Measurements from ENCODE around the gene PACSIN1.

The PACSIN1 gene

GRCh38 chr6:34519971-34520644 lies 54.2 kb downstream of the PACSIN1 start:
- no peak for DNase-seq (ENCODE audit: extremely low read depth, low read depth)
- TF ChIP-seq, protein P1, sequence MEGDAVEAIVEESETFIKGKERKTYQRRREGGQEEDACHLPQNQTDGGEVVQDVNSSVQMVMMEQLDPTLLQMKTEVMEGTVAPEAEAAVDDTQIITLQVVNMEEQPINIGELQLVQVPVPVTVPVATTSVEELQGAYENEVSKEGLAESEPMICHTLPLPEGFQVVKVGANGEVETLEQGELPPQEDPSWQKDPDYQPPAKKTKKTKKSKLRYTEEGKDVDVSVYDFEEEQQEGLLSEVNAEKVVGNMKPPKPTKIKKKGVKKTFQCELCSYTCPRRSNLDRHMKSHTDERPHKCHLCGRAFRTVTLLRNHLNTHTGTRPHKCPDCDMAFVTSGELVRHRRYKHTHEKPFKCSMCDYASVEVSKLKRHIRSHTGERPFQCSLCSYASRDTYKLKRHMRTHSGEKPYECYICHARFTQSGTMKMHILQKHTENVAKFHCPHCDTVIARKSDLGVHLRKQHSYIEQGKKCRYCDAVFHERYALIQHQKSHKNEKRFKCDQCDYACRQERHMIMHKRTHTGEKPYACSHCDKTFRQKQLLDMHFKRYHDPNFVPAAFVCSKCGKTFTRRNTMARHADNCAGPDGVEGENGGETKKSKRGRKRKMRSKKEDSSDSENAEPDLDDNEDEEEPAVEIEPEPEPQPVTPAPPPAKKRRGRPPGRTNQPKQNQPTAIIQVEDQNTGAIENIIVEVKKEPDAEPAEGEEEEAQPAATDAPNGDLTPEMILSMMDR (IDR thresholded peaks at IDR 0.05; ENCODE audit: low read depth, low read length) = no peak

DNA sequence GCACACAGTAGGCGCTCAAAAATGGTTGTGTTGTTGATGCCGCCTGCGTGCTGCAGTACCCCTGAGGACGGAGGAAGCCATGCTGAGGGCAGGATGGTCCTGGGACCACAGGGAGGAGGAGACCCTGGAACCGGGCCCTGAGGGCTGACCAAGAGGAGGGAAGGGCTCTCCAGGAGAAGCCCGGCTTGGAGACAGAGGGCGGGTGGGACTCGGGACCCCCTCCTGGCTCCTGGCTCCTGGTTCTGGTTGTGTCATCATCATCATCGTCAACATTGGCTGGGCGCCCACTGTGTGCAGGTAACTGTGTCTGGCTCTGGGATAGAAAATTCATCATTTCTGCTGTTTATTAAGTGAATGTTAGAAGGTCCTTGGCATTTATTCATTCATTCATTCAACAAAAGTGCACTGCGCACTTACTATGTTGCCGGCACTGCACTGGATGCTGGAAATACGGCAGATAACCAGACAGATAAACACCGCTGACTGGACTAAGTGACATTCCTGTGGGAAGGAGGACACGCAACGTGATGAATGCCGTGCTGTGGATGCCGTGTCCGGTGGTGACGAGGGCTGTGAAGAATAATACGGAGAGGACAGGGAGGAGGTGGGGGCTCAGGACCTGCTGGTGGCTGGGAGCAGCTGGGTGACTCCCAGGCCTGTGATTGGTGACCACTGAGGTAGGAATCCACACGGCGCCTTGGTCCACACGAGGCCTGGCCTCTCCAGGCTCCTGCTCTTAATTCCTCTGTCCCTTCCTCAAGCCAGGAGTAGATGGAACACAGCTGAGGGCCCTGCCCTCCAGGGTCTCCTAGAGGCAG lies 55.0 kb downstream of the PACSIN1 start:
- DNase-seq (ENCODE audit: extremely low read depth, low read depth) = no peak
- TF ChIP-seq, protein P1 (IDR thresholded peaks at IDR 0.05; ENCODE audit: low read depth, low read length) = no peak

DNA sequence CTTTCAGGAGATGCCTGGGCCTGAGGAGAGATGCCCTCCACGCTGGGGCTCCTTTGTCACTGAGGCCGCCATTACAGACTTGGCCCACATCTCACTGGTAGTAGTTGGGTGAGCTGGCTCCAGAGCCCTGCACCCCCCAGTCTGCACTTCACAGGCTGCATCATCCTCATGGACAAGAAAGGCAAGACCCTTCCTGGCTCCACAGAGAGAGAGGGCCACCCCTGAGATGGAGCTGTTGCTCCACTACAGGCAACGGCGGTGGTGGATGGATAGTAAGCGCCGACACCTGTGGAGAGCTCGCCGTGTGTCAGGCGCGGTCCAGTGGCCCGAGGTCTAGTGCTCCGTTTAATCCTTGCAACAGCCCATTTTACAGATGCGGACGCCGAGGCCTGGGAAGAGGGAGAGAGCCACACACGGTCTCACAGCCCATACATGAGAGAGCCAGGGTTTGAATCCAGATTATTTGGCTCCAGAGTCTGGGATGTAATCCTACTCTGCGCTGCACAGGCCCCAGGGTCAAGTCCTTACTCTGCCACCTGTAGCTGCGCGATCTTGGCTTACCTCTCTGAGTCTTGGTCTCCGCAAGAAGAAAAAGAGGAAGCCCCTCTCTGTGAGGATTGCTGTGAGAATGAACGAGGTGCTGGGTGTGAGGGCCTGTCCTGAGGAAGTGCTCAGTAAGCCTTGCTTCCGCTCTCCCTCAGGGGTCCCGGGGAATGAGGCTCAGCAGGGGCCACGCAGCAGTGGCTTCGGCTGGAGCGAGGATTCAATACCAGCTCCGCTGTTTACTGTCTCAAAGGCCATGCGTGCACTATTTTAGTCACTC lies 55.8 kb downstream of the PACSIN1 start:
- TF ChIP-seq, protein P1 (IDR thresholded peaks at IDR 0.05; ENCODE audit: low read depth, low read length) = no peak
- no peak for DNase-seq (ENCODE audit: extremely low read depth, low read depth)

- TF ChIP-seq, protein P1 (IDR thresholded peaks at IDR 0.05; ENCODE audit: low read depth, low read length) = no peak
- no peak for DNase-seq (ENCODE audit: extremely low read depth, low read depth)
Measured at GRCh38 chr6:34522761-34523160, 56.9 kb downstream of the PACSIN1 start.

GRCh38 chr6:34523441-34524206 lies 57.7 kb downstream of the PACSIN1 start:
- TF ChIP-seq, protein P1 (IDR thresholded peaks at IDR 0.05; ENCODE audit: low read depth, low read length) = no peak
- no peak for DNase-seq (ENCODE audit: extremely low read depth, low read depth)

- TF ChIP-seq, protein P1 (IDR thresholded peaks at IDR 0.05; ENCODE audit: low read depth, low read length) = no peak
- DNase-seq (ENCODE audit: extremely low read depth, low read depth) = no peak
Measured at GRCh38 chr6:34524499-34524898, 58.6 kb downstream of the PACSIN1 start.

Data from AG09319 (cell line).